Hepatic stellate cell (primary cell): ENCODE results near the gene CCDC142.
A peak's percentile ranks its signal among the peaks of the same experiment; 100 is the strongest.

ENCODE experiments used
- DNase-seq: peaks from one replicate; pipeline ENCODE4 v3.0.0; 2011; ENCODE audit warnings: low spot score

CCDC142 gene, protein sequence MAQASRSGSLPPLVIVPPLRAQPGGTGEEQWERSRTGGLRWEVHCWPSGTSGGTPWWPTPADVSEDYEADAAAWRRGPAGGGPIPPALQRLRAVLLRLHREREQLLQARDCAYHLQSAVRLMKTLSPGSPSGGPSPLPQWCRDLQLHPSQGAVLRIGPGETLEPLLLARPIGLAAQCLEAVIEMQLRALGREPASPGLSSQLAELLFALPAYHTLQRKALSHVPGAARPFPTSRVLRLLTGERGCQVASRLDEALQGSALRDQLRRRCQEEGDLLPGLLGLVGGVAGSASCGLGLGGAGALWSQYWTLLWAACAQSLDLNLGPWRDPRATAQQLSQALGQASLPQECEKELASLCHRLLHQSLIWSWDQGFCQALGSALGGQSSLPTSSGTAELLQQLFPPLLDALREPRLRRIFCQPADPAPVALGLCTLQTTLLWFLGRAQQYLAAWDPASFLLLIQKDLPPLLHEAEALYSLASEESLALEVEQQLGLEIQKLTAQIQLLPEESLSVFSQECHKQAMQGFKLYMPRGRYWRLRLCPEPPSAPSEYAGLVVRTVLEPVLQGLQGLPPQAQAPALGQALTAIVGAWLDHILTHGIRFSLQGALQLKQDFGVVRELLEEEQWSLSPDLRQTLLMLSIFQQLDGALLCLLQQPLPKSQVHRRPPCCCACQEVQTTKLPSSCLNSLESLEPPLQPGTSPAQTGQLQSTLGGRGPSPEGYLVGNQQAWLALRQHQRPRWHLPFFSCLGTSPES

GRCh38 chr2:74482801-74483674, at the start of gene CCDC142, which contains the start of gene TTC31:
Gene CCDC142, minus strand, starts transcription at chr2:74482998. Its CDS starts 161 bp downstream, at chr2:74482837.
Gene TTC31, plus strand, starts transcription at chr2:74483081. Its CDS starts 15 bp downstream, at chr2:74483096.
- peak; percentile 94 for DNase-seq

DNA sequence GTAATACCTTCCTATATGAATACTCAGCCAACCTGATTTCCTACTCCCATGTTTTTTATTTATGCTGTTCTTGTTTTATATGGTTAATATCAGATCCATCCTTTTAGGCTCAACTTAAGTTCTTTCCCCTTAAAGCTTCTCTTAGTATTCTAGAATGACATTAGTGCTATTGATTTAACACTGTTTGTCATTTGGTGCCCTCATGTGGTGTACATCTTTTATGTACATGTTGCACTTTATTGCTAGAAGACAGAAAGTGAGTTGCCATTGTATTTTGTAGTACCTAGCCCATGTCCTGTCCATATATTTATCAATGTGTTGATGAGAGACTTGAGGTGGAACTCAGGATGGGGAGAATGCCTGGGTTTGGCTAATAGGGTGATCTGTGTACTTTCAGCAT, 49.4 kb upstream of the CCDC142 start:
- peak; percentile 40 for DNase-seq

- no peak for DNase-seq
These were observed 48.9 kb upstream of the CCDC142 start for GRCh38 chr2:74531666-74532065.

- DNase-seq = peak; percentile 75
These were observed 47.7 kb upstream of the CCDC142 start for GRCh38 chr2:74530239-74531187.

- DNase-seq = peak; percentile 100
These were observed 46.8 kb upstream of the CCDC142 start, which contains the start of the genes AUP1 and HTRA2 for GRCh38 chr2:74529357-74530238. Gene AUP1, minus strand, starts transcription at chr2:74529706. Its CDS starts 77 bp downstream, at chr2:74529629. Gene HTRA2, plus strand, starts transcription at chr2:74529933. Its CDS starts 74 bp downstream, at chr2:74530007.

DNA sequence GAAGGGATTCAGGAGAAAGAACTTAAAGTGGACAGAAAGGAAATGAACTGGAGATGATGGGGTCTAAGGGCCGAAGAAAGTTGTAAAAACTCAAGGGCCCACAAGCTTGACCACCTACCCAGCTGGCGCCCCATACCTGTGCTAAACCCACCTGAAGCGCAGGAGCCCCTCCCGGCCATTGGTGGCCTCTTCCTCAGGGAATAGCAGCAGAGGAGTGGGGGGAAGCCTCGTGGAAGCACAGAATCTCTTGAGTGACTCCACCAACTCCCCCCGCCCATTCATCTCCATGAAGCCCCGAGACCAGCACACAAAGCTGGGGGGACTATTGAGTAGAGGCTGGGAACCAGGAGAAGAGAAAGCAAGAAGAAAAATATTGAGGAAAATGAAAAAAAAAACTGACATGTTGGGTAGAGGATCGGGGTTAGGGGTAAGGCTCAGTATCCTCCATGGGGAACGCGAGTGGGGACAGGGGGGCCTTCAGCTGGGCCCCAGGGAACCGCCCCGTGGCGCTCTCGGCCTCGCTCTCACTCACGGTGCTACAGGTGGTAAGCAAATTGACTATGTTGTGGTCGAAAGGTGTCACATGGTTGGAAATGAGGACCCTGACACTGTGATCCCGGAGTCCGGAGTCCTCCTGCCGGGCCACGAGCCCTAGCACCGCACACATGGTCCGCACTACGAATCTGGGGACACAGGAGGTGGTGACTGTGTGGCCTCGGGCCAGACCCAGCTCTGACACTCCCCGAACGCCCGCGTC, 46.0 kb upstream of the CCDC142 start:
- DNase-seq = no peak

DNA sequence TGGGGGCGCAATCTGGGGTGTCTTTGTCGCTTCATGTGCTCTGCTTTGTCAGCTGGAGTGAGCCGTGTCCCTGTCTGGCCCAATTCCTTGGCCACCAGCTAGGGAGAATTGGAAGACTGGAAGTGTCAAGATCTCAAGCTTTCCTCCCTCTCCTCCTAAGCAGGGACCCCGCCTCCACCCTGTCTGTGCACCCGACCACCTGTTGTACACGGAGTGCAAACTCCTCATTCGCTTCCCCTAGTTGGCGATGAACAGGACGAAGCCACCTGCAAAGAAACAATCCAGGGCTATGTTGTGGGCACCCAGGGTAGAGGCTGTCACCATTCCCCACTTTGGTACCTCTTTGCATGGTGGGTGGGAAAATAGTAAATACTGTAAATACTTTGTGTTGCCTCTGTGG, 44.9 kb upstream of the CCDC142 start:
- no peak for DNase-seq

DNA sequence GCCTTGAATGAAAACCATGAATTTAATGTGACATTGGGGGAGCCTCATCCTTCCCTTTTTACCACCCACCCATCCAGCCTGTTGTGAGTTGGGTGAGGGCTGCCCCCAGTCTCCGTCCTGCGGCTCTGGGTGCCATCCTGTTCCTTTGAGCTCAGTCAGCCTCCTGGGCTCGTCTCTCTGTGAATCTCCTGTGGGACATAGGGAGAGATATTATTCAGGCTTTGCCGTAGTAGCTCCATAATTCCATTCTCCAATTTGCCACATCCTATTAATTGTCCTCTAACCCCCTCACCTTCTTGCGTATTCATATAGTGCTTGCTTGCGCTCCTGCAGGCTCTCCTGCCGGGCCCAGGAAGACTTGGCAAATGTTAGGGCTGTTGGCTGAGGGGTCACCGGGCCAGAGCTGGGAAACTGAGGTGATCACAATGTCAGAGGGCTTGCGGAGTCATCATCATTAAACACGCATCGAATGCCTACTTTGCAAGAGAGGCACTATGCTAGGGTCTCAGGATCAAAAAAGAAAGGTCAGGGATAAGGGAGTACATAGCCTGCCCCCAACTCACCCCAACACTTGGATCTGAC, 43.9 kb upstream of the CCDC142 start:
- no peak for DNase-seq

GRCh38 chr2:74525717-74526648, 43.2 kb upstream of the CCDC142 start, which contains the start of gene DQX1:
Gene DQX1, minus strand, starts transcription at chr2:74526231. Its CDS starts 502 bp downstream, at chr2:74525729.
- DNase-seq = peak; percentile 28

DNA sequence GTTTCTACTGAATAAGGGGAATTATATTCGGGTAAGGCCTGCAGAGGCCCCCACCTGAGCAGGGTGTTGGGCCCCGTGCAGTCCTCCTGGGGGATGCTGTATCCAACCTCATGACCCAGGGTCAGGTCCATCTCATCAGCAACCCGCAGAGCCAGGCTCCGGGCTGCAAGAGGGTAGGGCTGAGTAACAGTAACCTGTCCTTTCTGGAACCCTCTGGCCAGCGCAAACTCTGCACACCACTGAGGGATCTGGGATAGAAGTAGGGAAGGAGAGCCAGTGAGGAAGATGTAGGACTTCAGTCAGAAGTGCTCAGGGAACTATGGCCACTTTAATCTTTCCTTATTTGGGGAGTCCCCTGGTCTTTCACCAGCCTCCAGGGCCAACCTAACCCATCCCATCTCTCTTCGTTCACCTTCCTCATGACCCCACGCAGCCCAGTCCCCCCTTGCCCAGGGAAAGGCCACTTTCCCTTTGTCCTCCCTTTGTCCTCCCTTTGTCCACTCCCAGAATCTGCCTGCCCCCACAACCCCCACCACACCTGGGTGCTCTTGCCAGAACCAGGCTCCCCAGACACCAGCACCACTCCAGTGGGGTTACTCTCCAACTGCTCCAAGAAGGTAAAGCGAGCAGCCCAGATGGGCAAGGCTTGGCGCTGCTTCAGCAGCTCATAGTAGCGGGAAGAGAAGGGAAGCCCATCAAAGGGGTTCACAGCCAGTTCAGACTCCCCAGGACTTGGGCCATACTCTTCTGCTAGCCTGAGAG, 42.3 kb upstream of the CCDC142 start:
- DNase-seq = no peak

DNA sequence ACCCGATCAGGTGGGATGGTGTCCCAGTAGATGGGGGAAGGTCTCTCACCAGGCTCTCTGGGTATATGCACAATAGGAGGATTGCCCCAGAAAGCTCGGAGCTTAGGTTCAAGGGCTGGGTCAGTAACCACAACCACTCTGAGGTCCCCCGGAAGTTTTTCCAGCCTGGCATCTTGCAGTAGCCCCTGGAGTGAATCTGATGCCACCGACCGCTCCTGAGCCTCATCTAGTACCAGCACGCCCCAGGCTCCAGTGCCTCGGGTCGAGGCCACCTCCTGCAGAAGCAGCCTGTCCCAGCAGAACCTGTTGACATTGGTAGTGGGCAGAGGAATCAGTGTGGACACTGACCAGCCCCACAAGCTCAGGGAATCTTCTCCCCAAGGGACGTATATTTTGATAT, 41.2 kb upstream of the CCDC142 start:
- no peak for DNase-seq

DNA sequence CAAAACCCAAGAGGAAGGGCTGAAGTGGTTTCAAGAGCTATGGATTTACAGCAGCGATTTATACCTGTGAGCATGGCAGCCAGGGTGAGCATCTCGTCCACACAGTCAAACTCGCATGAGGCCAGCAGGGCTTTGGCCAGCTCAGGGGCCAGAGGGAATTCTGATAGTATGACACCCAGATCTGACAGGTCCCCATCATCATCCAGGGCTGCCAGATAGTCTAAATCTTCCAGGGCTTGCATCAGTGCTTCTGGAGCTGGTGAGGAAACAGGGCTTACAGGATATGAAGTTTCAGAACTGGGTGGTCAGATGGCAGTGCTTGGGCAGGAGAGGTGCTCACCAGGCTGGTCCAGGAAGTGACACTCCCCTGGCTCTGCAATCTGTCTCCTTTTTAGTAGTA, 39.7 kb upstream of the CCDC142 start:
- DNase-seq = no peak

DNA sequence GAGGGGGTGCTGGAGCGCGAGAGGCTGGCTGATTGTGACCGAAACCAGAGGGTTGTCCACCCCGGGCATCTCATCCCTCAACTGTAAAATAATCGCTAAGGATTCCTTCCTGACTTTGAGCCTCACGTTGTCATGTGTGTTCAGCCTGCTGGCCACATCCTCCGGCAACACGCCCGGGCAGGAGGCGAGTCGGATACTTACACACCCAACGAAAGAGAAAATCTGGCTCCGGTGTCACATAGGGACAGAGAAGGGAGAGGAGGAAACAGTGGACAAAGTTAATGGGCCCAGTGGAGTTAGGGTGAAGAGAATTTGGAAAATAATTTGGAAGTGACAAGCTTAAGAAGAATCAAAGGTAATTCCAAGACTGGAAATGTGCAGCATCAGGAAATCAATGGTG, 33.9 kb upstream of the CCDC142 start:
- no peak for DNase-seq

DNA sequence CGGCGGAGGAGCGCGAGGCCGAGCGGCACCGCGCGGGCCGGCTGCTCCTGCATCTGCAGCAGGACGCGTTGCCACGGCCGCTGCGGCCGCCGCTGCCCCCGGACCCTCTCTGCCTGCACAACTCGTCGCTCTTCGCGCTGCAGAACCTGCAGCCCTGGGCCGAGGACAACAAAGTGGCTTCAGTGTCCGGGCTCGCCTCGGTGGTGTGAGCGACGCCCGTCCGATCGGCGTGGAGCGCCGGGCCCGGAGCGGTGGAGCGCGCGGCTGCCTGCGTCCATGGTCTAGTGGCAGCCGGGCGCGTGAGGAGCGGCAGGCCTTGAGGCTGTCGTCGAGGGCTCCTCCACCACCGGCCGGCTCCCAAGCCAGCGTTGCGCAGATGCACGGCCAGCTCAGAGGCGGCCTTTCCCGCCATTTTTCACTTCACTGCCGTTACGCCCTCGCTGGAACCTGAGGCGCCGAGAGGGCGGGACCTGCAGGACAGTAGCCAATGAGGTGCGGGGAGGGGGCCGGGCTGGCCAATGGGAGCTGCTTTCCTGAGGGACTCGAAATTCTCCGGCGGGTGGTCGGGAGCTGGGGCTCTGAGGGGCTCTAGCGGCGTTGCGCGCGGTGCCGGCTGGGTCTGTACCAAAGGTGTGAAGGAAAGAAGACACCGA, 33.3 kb upstream of the CCDC142 start:
- peak; percentile 83 for DNase-seq

GRCh38 chr2:74515271-74515980, 32.6 kb upstream of the CCDC142 start:
- no peak for DNase-seq
